Uterus (tissue), 2 donors: ENCODE data around the gene JAKMIP2.

Experiments used
- POLR2A ChIP-seq, 2 donors: fragments of 450-650 bp; IDR thresholded peaks; one replicate each; pipeline ENCODE4 v1.6.1; 2016; ENCODE audit warnings: antibody characterized with exemption in 2 of 2, mild to moderate bottlenecking in 1 of 2, moderate library complexity in 1 of 2
- TF ChIP-seq, protein P1 (sequence below), 4 experiments: fragments of 200-600 bp in 2 of 4; fragments of 450-650 bp in 2 of 4; sonication (generic) in 2 of 4; IDR thresholded peaks; one replicate each; pipeline ENCODE4 v1.5.1; 2016 to 2019; ENCODE audit warnings: antibody characterized with exemption in 4 of 4, mild to moderate bottlenecking in 2 of 4, moderate library complexity in 1 of 4

DNA sequence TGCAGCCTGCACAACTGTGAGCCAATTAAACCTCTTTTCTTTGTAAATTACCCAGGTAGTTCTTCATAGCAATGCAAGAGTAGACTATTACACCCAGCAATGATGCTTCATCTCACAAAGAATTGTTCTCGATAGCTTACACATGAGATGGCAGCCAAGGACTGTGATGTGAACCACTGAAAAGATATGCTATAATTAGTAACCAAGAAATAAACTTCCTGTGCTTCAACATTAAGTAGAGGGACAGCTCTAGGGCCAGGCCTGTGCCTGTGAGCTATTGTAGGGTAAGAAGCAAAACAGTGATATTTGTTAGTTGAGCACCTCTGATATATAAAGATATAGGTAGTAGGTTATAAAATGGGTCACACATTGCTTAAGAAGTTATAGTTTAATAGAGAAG, 230.9 kb downstream of the JAKMIP2 start:
- TF ChIP-seq POLR2A (IDR thresholded peaks at IDR 0.05) = no peak
- TF ChIP-seq, protein P1, sequence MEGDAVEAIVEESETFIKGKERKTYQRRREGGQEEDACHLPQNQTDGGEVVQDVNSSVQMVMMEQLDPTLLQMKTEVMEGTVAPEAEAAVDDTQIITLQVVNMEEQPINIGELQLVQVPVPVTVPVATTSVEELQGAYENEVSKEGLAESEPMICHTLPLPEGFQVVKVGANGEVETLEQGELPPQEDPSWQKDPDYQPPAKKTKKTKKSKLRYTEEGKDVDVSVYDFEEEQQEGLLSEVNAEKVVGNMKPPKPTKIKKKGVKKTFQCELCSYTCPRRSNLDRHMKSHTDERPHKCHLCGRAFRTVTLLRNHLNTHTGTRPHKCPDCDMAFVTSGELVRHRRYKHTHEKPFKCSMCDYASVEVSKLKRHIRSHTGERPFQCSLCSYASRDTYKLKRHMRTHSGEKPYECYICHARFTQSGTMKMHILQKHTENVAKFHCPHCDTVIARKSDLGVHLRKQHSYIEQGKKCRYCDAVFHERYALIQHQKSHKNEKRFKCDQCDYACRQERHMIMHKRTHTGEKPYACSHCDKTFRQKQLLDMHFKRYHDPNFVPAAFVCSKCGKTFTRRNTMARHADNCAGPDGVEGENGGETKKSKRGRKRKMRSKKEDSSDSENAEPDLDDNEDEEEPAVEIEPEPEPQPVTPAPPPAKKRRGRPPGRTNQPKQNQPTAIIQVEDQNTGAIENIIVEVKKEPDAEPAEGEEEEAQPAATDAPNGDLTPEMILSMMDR (IDR thresholded peaks at IDR 0.05) = no peak
